ENCODE data around the gene DDX4. TPM values are rescaled to one million over a fixed set of nuclear protein-coding genes. Genes with fewer than 3 reads are reported as not detected.

The DDX4 gene
- total and polyA plus RNA-seq, 9 of the 15 experiments (the other 6 are each of a cell fraction or from before 2014, with no cell fraction given) = not detected

- Histone ChIP-seq H3K4me1 (replicated peaks in 1 of 2; ENCODE audit: control insufficient read depth in 2 of 2, insufficient read depth in 2 of 2, low read length in 2 of 2) (no peaks in the 10 kb centered on the region), H3K4me2 (ENCODE audit: insufficient read depth, low read length) (no peak overlapping the region), H3K4me3 (no peak overlapping the region), H3K27me3 (ENCODE audit: control insufficient read depth in 2 of 2, insufficient read depth in 2 of 2, low read length in 2 of 2) (peaks cover 0 to 7% of the 10 kb centered on the region in 2 experiments; a peak in 2 of 5 replicates), H2AFZ (ENCODE audit: low read depth, low read length) (no peak overlapping the region), H3K9me3 (replicated peaks; ENCODE audit: control insufficient read depth, insufficient read depth, low read depth, low read length) (no peaks in the 10 kb centered on the region), H3K36me3 (ENCODE audit: control insufficient read depth, insufficient read depth, low read length) (no peaks in the 10 kb centered on the region), H3K9me1 (ENCODE audit: control insufficient read depth, insufficient read depth, low read length) (no peaks in the 10 kb centered on the region), H3K79me2 (ENCODE audit: control insufficient read depth, insufficient read depth, low read length) (no peaks in the 10 kb centered on the region), H3K27ac (ENCODE audit: extremely low read depth, low read depth, low read length) (no peak overlapping the region), H3K9ac (ENCODE audit: insufficient read depth in 1 of 2, low read depth in 2 of 2, low read length in 2 of 2) (no peak overlapping the region), H4K20me1 (replicated peaks; ENCODE audit: control insufficient read depth, insufficient read depth, low read length) (no peaks in the 10 kb centered on the region)
- BruUV-seq (replicated peaks) = no TSS peak
- intact Hi-C loops (cut with micrococcal nuclease) = no loop called here
- in situ Hi-C loops (cut with MboI) = no loop called here
- 0% methylated on average over 3 of the region's 3 CpGs for WGBS (ENCODE audit: insufficient coverage, low coverage, missing lambda C conversion rate)
- ATAC-seq (no peak), DNase-seq (ENCODE audit: extremely low read depth in 1 of 4, low spot score in 3 of 4) (no peak), FAIRE-seq (no peak)
- ChIA-PET CTCF (ENCODE audit: low intra/inter-chr PET ratio) (no interaction called here), POLR2A (no interaction called here)
- TF ChIP-seq PPARD (CRISPR knock-in tag; IDR thresholded peaks at IDR 0.05) (no peak), ARID1B (IDR thresholded peaks at IDR 0.05) (no peak), ESRRA (IDR thresholded peaks at IDR 0.05; ENCODE audit: borderline replicate concordance, low read depth) (no peak), ZNF717 (CRISPR knock-in tag; IDR thresholded peaks at IDR 0.05) (no peak), ZNF592 (IDR thresholded peaks at IDR 0.05) (no peak), CAMTA2 (CRISPR knock-in tag; conservative IDR thresholded peaks at IDR 0.05) (no peak), ZC3H8 (IDR thresholded peaks at IDR 0.05) (no peak), GTF3C2 (IDR thresholded peaks at IDR 0.05; ENCODE audit: borderline replicate concordance, extremely low read depth, insufficient read length) (no peak), MITF (IDR thresholded peaks at IDR 0.05) (no peak), SMAD4 (CRISPR knock-in tag; conservative IDR thresholded peaks at IDR 0.05) (no peak), PCBP1 (IDR thresholded peaks at IDR 0.05; ENCODE audit: low read depth, low read length, poor library complexity, severe bottlenecking) (no peak), ZNF444 (CRISPR knock-in tag; IDR thresholded peaks at IDR 0.05) (no peak), ELF1 (tag; IDR thresholded peaks at IDR 0.05) (no peak), IFI16 (CRISPR knock-in tag; IDR thresholded peaks at IDR 0.05) (no peak), RNF2 (IDR thresholded peaks at IDR 0.05) (no peak), KAT7 (CRISPR knock-in tag; IDR thresholded peaks at IDR 0.05; ENCODE audit: borderline replicate concordance) (no peak)
Measured at GRCh38 chr5:55853818-55854217, 116.0 kb downstream of the DDX4 start.
